Progenitor cell of endocrine pancreas (in vitro differentiated cells): Measurements from ENCODE around the gene NR1D2. TPM values are rescaled to one million over a fixed set of nuclear protein-coding genes. Genes with fewer than 3 reads are reported as not detected.

Experiments
- DNase-seq: peaks from one replicate; pipeline ENCODE4 v3.0.0; 2021; ENCODE audit warnings: low spot score; ENCODE audit not compliant: unreplicated experiment
- H3K27ac Mint-ChIP-seq: 2 replicates; pipeline ENCODE4 v1.8.0; 2021; ENCODE audit warnings: mild to moderate bottlenecking, moderate library complexity, mixed read lengths
- H3K27me3 Mint-ChIP-seq: 2 replicates; pipeline ENCODE4 v1.8.0; 2021; ENCODE audit warnings: mixed read lengths
- H3K36me3 Mint-ChIP-seq: 2 replicates; pipeline ENCODE4 v1.8.0; 2022; ENCODE audit warnings: mixed read lengths; ENCODE audit not compliant: insufficient read depth
- H3K4me1 Mint-ChIP-seq: 2 replicates; pipeline ENCODE4 v1.8.0; 2021; ENCODE audit warnings: low read depth, mixed read lengths
- H3K4me3 Mint-ChIP-seq: 2 replicates; pipeline ENCODE4 v1.8.0; 2021; ENCODE audit warnings: low read depth, mild to moderate bottlenecking, moderate library complexity, mixed read lengths
- H3K9me3 Mint-ChIP-seq: 2 replicates; pipeline ENCODE4 v1.8.0; 2021; ENCODE audit warnings: low read depth, mixed read lengths
- total RNA-seq: library from RNA; stranded (reverse); gene quantifications from 2 replicates; pipeline ENCODE4 v1.2.1, GENCODE V29; 2021
- TF ChIP-seq, protein P1 (sequence below): fragments of 200-600 bp; sonication (generic); IDR thresholded peaks from one replicate; pipeline ENCODE4 v1.5.0; 2021; ENCODE audit warnings: antibody characterized with exemption, mild to moderate bottlenecking; ENCODE audit not compliant: unreplicated experiment

NR1D2 gene
- total RNA-seq, 1 donor from 2014 or later: 14.9 TPM

DNA sequence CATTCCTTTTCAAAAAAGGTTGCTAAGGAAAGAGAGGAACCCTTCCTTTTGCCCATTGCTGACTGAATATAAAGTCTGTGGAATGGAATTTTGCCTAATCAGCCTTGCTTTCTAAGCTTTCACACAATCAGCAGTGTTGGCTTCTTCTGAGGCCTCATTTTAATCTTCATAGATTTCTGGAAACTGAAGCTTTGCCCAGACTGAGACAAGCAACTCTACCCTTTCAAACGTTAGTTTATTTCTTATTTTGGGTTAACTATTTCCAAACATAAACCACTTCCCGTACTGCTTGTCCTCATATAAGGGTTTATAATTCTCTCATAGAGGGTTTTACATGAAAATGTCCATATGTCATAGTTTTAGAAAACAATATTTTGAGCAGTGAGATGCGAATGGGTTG lies 82.9 kb downstream of the NR1D2 start:
- Mint-ChIP-seq H3K4me1 (no peaks in the 10 kb centered on the region), H3K27ac (no peak overlapping the region)

More for the DNA sequence above, 82.9 kb downstream of the NR1D2 start:
- peaks cover 3% of the 10 kb centered on the region for H3K9me3 Mint-ChIP-seq
- no peaks in the 10 kb centered on the region for H3K36me3 Mint-ChIP-seq
- TF ChIP-seq, protein P1, sequence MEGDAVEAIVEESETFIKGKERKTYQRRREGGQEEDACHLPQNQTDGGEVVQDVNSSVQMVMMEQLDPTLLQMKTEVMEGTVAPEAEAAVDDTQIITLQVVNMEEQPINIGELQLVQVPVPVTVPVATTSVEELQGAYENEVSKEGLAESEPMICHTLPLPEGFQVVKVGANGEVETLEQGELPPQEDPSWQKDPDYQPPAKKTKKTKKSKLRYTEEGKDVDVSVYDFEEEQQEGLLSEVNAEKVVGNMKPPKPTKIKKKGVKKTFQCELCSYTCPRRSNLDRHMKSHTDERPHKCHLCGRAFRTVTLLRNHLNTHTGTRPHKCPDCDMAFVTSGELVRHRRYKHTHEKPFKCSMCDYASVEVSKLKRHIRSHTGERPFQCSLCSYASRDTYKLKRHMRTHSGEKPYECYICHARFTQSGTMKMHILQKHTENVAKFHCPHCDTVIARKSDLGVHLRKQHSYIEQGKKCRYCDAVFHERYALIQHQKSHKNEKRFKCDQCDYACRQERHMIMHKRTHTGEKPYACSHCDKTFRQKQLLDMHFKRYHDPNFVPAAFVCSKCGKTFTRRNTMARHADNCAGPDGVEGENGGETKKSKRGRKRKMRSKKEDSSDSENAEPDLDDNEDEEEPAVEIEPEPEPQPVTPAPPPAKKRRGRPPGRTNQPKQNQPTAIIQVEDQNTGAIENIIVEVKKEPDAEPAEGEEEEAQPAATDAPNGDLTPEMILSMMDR: no peak
- H3K27me3 Mint-ChIP-seq: peaks cover 8% of the 10 kb centered on the region
- no peak for DNase-seq
- no peak overlapping the region for H3K4me3 Mint-ChIP-seq

Other genes with a start within 250 kb of the NR1D2 start
- gene UBE2E1, start 139.3 kb upstream of the NR1D2 start, total RNA-seq: 129 and 134 TPM in 2 replicates
- 8.5 and 9.5 TPM in 2 replicates for gene NKIRAS1, start 28.3 kb upstream of the NR1D2 start, total RNA-seq
- gene RPL15, start 28.2 kb upstream of the NR1D2 start, total RNA-seq: 1,859 and 1,922 TPM in 2 replicates